Activated CD8-positive, alpha-beta memory T cell treated with anti-CD3 and anti-CD28 coated beads, Interleukin-2, amount 50 U/mL, for 1 hour (primary cell): ENCODE data around the gene MTA3.
"Not testable (repeated sequence)": the region's sequence is repeated elsewhere in the genome, so short reads cannot be mapped to it uniquely, and the experiment has no call there.

Experiments
- DNase-seq: peaks from one replicate; pipeline ENCODE4 v3.0.0-alpha.2; 2020; ENCODE audit errors: extremely low read depth

MTA3 gene

DNA sequence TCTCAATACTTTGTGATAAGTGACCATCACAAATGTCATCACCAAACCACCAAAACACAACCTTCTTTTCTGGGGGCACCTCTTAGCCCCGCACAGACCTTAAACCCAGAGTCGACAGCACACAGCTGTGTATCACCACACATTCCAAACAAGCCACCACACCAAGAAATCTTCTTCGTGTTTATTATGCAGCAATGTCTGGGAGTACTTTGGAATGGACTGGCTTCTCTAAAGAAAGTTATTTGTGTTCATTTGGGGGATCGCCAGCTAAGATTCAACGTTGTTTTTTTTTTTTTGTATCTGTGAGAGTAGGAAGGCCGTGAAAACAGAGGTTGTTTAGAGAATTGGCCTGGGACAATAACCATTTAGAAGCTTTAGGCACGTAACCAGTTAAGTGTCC is 1.1 kb upstream of the MTA3 start:
- DNase-seq: no peak

DNA sequence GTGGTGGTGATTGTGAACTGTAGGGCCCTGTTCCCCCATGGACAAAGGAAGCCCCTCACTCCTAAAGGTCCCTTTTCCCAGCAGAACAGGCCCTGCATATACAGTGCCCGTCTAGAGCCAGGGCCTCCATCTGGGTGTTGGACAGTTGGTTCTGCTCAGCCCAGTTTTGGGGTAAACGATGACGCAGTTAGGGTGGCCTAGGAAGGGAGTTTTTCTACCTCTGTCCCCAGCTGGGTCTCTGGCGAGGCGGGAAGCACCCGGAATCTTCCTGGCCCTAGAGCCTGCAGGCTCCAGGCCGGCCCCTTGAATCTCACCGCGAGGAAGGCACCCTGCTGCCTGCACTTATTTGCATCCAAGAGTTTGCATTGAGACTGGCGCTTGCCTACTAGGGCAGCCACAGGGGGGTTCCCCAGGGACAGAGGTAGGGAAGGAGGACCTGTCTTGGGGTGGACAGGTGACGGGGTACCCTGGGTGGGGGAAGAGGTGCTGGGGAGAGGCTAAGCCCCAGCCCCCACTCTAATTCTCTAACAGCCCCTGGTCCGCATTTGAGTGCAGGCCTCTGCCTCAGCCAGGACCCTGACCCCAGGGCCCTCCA is 529 bp upstream of the MTA3 start:
- DNase-seq: no peak

DNA sequence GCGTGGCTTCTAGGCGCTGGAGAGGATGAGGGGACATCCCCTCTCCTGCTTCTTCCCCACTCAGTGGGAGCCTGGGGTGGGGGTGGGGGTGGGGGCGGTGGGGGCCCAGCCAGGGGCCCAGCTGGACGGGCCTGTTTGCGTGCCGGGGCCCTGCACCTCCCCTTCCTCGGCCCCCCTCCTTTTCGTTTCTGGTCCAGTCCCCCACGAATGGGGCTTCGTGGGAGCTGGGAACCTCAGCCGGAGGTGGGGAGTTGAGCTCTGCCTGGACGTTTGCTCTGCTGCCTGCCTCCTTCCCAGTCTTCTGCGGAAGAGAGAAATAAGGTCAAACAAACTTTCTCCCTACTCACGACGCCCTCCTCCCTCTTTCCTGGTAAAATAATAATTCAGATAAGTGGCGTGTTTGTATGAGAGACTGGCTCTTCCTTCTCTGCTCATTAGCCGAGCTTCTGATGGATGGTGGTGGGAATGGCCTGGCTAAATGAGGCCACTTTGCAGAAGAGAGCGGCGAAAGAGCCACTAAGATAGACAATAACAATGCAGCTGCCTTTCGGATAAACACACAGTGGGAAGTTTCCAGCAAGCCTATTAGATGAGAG is 782 bp downstream of the MTA3 start:
- no peak for DNase-seq

DNA sequence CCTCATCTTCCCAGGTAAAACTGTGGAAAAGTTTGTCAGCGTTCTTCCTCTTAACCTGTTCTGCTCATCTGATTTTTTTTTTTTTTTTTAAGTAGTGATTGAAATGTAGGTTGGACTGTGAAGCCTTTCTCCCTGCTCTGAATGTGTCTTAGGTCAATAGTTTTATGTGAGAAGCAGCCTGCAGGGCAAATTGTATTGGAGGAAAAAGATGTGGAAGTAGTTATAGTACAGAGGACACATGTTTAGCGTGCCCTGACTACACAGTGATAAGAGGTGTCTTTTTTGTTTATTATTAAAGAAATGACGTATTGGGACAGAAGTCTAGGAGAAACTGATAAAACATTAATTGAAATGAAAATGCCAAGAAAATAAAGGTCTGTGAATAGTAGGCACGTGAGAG is 1.5 kb downstream of the MTA3 start:
- DNase-seq: no peak

- no peak for DNase-seq
Measured at GRCh38 chr2:42572297-42573081, 4.1 kb downstream of the MTA3 start.

DNA sequence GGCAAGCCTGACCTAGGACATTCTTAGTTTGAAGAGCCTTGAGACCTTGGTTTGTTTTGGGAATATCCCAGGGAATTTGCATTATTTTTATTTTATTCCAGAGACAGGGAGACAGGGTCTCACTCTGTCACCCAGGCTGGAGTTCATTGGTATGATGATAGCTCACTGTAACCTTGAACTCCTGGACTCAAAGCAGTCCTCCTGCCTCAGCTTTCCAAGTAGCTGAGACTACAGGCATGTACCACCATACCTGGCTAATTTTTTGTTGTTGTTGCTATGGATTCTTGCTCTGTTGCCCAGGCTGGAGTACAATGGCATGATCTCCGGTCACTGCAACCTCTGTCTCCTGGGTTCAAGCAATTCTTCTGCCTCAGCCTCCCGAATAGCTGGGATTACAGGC is 4.8 kb downstream of the MTA3 start:
- DNase-seq: no peak

DNA sequence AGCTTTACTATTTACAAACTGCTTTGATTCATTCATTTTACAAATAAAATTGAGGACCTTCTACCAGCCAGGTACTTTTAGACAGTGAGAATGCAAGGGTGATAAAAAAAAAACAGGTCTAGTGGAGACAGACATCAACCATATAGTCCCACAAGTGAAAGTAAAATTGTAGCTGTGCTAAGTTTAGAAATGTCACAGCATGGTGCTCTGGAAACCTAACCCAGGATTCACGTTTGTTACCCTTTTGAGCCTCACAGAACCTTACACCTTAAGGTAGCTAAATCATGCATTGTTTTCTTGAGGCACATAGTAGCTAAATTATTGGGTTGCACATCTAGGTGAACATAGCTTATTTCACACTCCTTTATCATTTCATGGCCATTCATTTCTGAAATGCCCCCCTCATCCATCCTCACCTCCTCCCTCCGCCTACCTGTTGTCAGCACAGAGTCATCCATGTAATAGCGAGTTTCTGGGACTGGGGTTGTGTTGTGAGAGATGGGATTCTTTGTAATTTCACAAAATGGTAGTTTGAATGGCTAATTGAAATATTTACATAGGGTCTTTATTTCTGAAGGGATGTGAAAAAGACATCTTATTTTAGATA is 7.1 kb downstream of the MTA3 start:
- no peak for DNase-seq

- DNase-seq: no peak
Measured at GRCh38 chr2:42578621-42579020, 10.2 kb downstream of the MTA3 start.

- DNase-seq: no peak
Measured at GRCh38 chr2:42581257-42581656, 12.8 kb downstream of the MTA3 start.

- DNase-seq: not testable (repeated sequence)
Measured at GRCh38 chr2:42584628-42585027, 16.2 kb downstream of the MTA3 start.

GRCh38 chr2:42585779-42586178 is 17.3 kb downstream of the MTA3 start:
- DNase-seq: no peak

- DNase-seq: no peak
Measured at GRCh38 chr2:42587526-42588117, 19.2 kb downstream of the MTA3 start.

GRCh38 chr2:42588121-42588520 is 19.7 kb downstream of the MTA3 start:
- no peak for DNase-seq

DNA sequence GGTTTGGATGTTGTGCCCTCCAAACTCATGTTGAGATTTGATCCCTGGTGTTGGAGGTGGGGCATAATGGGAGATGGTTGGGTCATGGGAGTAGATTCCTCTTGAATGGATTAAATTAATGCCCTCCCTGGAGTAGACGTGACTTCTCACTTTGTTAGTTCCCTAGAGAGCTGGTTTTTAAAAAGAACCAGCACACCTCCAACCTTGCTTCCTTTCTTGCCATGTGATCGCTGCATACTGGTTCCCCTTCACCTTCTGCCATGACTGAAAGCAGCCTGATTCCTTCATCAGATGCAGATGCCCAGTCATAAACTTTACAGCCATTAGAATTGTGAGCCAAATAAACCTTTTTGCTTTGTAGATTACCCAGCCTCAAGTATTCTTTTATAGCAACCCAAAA is 21.7 kb downstream of the MTA3 start:
- no peak for DNase-seq

DNA sequence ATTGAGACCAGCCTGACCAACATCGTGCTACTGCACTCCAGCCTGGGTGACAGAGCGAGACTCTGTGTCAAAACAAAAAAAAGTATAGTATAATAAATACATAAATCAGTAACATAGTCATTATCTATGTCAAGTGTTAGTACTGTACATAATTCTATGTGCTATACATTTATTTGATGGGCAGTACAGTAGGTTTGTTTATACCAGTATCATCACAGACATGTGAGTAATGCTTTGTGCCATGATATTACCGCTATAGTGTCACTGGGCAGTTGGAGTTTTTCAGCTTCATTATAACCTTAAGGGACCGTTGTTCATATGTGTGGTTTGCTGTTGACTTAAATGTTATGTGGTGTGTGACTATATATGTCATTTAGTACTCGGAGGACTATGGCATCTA is 24.9 kb downstream of the MTA3 start:
- no peak for DNase-seq

DNA sequence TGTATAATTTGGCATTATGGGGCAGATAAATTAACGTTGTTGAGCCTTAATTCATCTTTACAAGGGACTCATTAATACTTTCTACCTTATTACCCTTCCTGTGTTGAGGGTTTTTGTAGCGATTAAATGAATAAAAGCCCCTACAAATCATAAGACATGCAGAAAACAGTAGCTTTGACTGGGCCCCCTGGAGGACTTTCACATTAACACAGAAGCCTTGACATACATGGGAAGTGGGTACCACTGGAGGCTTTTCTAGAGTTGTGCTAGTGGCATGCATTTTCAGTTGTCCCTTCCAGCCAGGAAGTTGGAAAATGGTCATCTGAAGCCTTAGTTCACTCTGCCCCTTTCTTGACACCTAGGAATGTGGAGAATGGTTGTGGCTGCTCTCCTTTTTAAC is 30.2 kb downstream of the MTA3 start:
- no peak for DNase-seq

- DNase-seq: no peak
Measured at GRCh38 chr2:42601076-42601475, 32.6 kb downstream of the MTA3 start.

GRCh38 chr2:42602218-42602875 is 33.9 kb downstream of the MTA3 start:
- DNase-seq: no peak

GRCh38 chr2:42602876-42603219 is 34.4 kb downstream of the MTA3 start:
- no peak for DNase-seq

GRCh38 chr2:42604341-42604867 is 36.0 kb downstream of the MTA3 start:
- DNase-seq: not testable (repeated sequence)

- not testable (repeated sequence) for DNase-seq
Measured at GRCh38 chr2:42606166-42606565, 37.7 kb downstream of the MTA3 start.
